Hypothalamus (tissue), 51 donors: Measurements from ENCODE around the gene PLXDC1.
"Not testable (repeated sequence)": the region's sequence is repeated elsewhere in the genome, so short reads cannot be mapped to it uniquely, and the experiment has no call there.

Experiments
- DNase-seq, 51 donors: peaks; one replicate each; lab custom pipeline; 2025; lab: John Stamatoyannopoulos, UW

The PLXDC1 gene

DNA sequence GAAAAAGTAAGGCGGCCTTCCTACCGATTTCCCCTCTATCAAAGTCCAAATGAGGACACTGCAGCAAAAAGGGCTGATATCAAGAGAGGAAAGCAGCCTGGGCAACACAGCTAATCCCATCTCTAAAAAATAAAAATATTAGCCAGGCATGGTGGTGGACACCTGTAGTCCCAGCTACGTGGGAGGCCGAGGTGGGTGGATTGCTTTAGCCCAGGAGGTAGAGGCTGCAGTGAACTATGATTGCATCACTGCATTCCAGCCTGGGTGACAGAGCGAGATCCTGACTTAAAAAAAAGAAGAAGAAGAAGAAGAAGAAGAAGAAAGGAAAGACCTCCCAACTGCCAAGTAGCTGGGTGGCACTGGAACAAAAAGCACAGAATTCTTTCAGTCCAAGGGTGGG, 31.6 kb upstream of the PLXDC1 start:
- DNase-seq = no peak

DNA sequence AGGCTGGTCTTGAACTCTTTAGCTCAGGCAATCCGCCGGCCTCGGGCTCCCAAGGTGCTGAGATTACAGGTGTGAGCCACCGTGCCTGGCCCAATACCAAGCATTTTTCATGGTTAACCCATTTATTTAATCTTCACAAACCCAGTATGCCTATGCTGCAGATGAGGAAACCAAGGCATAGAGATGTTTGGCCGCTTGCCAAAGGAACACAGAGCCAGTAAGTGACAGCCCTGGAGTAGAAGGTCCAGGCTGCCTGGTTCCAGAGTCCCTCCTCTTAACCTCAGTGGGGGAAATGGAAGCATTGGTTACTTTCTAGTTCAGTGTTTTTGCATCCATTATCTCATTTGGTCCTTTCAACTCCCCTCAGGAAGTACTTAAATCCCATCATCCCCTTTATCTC, 29.9 kb upstream of the PLXDC1 start:
- no peak for DNase-seq

DNA sequence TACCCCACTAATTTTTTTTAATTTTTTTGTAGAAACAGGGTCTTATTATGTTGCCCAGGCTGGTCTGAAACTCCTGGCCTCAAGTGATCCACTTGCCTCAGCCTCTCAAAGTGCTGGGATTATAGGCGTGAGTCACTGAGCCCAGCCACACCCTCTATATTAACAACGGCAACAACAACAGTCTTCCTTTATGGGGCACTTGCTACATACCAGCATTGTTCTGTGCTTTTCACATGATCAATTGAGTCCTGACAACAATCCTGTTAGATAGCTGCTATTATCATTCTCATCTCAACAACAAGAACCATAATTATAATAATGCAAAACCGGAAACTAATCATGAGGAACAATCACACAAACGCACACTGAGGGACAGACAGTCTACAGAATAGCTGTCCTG, 27.1 kb upstream of the PLXDC1 start:
- no peak for DNase-seq

DNA sequence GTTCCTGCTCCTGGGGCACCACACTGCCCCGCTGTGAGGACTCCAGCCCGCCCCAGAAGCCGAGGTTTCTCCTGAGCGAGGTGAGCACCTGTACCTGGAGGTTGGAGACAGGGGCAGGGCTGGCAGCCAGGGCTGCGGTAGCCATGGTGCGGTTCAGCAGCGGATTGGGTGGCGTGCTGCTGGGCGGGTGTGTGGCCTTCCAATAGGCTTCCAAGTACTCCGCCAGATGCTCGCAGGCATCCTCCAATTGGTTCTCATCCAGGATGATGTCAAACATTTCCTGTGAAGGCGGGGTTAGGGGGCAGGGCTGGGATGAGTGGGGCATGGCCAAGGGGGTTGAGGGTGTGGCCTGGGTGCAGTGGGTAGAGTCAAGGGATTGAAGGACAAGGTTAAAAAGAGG, 25.8 kb upstream of the PLXDC1 start:
- no peak for DNase-seq

DNA sequence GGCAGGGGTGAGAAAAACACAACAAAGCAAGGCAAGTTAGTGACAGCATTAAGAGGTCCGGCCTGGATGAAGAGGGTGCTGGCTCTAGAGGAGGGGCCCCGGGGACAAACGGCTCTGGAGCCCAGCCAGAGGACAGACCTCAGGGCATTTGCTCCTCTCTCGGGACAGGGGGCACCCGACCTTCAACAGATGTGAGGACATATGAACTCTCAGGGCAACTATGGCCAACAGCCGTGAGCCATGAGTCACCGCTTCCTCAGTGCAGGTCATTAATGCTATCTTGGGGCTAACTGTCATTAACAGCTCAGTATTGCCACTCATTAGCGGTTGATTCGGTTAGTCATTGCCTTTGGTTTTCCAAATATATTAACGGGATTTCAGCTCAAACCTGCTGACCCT, 24.3 kb upstream of the PLXDC1 start:
- DNase-seq = no peak

DNA sequence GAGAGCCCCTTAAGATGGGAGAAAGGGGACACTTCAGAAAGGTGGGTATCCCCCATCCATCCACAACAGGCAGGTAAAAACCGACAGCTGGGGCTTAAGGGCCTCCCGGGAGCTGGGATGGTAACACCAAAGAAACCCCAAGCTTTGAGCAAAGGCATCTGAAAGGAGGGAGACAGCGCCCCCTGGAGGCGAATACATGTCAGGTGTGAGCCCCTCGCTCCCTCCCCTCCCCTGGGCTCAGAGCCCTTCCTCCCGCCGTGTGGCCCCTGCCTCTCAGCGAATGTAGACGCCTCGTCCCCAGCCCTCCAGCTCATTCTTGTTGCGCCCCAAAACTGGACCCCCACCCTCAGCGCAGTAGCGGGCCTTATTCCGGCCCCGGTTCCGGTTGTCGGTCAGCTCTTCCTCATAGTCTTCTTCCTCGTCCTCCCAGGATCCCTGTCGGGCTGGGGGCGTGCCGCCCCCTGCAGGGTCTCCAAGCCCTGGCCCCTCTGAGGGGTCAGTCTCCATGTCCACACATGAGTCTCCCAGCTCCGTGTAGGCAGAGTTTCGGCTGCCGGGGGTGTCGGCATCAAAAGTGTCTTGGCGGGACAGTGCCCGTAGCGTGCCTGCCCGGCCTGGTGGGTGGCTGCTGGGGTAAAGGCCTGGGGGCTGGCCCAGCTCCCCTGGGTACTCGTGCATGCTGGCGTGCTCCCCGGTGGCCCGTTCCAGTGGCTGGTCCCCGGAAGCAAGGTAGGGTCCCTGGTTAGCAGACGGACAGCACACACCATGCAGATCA, 23.7 kb upstream of the PLXDC1 start:
- DNase-seq = peak in 36 of 51 donors; percentile 12 to 76 (median 44)

DNA sequence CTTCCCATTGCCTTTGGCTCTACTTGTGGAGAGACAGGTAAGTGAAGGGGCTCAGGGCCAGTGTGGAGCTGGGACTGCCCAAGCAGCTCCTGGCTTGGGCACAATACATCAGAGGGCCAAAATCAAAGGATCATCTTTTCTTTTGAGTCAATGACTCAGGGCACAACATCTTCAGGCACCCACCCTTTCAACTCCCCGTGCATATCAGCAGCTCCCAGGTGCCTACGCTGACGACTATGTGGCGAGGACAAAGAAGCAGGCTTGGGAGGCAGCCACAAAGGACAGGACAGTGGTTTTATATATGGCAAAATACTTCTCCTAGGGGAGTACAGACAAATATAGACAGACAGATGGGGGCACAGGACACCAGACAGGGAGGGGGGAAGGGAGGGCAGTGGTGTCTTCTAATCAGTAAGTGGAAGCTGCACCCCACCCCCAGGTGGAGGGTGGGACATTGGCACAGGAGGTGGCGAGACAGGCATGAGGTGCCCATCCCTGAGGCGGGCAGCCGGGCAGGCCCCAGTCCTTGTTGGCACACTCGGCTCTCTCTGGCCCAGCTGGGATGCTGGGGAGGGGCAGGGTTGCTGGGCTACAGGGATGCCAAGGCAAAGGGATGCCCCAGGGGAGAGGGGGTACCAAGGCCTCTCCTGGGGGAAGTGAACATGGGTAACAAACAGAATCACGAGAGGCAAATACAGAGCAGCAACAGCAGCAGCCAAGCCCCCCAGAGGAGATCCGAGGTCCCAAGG, 22.3 kb upstream of the PLXDC1 start:
- peak in 2 of 51 donors; percentile 10 to 23 for DNase-seq

DNA sequence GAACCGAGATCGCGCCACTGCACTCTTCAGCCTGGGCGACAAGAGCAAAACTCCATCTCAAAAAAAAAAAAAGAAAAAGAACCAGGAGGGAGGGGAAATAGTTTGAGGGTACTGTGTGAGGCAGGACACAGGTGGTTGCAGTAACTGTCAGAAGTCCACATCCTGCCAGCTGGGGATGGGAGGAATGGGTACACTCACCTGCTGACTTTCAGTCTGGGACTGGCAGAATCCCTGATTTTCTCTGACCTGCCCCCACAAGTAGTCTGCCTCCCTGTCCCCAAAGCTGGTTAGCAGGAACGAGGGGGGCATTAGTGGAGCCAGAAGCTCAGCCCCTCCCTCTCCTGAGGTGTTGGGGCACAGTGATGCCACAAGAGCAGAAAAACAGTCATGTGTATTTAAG, 21.6 kb upstream of the PLXDC1 start:
- no peak for DNase-seq

DNA sequence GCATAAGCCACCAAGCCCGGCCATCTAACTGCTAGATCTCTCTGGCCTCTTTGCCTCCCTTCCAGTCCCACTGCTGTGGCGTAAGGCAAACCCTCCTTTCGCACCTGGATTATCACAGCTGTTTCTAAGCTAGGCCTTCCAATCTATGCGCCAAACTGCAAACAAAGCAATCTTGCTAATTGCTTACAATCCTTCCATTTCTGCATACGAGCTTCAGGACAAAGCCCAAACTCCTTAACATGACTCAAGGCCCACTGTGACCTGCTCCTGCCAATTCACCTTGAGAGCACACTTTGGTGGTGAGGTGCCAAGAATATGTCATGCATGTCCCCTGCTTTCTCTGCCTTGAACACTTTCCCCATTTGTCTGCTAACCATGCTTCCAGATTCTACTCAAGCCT, 20.5 kb upstream of the PLXDC1 start:
- DNase-seq = no peak

DNA sequence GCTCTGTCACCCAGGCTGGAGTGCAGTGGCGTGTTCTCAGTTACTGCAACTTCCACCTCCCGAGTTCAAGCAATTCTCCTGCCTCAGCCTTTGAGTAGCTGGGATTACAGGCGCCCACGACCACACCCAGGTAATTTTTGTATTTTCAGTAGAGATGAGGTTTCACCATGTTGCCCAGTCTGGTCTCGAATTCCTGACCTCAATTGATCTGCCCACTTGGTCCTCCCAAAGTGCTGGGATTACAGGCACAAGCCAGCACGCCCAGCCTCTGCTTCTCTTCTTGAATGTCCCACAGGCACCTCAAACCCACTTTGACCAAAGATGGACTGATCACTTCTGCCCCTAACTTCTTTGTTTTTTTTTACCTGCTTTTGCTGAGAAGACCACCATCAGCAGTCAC, 19.1 kb upstream of the PLXDC1 start:
- no peak for DNase-seq

DNA sequence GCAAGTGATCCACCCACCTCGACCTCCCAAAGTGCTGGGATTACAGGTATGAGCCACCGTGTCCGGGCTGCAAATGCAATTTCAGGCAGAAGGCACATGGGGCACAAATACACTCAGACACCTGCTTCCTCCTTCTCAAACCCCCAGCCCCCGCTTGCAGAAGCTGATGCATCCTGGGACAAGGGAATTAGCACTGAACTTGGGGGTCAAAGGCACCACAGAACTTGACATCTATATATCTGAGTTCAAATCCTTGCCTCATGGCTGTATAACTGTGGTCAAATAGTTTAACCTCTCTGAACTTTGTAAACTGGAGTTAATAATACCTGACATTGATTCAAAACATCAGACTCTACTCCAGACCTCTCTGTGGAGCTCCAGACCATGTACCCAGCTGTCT, 18.7 kb upstream of the PLXDC1 start:
- DNase-seq = no peak

DNA sequence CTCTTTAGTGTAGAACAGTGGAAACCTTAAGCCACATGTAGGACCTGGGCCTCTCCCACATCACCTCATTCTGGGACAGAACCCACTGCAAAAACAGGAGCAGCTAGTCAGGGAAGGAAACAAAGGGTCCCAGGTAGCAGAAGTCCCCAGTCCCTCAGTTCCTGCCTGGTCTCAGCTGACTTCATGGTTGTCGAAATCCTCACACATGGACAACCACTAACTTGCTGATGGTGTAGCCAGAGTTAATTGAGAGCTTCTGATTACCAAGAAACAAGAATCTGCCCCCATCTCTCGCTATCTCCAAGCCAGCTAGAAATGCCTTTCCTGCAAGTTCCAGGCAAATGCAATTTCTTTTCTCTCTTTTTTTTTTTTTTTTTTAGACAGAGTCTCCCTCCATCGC, 18.1 kb upstream of the PLXDC1 start:
- no peak for DNase-seq

DNA sequence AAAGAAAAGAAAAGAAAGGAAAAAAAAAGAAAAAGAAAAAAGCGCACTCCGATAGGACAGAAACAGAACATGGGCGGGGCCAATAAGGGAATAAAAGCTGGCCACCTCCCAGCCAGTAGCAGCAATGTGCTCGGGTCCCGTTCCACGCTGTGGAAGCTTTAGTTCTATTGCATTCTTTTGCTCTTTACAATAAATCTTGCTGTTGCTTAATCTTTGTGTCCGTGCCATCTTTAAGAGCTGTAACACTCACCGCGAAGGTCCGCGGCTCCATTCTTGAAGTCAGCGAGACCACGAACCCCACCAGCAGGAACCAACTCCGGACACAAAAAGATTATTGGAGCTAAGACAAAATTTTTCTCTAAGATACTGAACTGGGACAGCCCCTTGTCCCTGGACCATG, 17.7 kb upstream of the PLXDC1 start:
- no peak for DNase-seq

DNA sequence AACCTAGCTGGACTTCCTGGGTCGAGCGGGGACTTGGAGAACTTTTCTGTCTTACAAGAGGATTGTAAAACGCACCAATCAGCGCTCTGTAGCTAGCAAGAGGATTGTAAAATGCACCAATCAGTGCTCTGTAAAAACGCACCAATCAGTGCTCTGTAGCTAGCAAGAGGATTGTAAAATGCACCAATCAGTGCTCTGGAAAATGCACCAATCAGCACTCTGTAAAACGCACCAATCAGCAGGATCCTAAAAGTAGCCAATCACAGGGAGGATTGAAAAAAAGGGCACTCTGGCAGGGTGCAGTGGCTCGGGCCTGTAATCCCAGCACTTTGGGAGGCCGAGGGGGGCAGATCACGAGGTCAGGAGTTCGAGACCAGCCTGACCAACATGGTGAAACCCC, 17.1 kb upstream of the PLXDC1 start:
- DNase-seq = not testable (repeated sequence)

DNA sequence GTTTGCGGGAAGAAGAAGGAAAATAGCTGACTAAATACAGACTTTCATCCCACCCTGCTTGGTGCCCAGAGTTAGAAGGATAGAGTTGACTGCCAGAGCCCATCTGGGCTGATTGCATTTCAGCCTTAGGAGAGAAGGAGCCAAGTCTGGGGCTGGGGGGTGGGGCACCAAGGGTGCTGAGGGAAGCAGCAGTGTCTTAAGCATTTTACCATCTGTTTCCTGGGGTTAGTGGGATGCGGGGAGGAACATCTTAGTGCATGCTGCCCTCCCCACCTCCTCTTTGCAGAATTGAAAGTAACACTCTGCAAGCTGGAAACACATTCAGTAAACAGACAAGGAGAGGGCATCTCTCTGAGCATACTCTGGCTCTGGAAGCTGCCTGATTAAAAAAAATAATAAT, 16.0 kb upstream of the PLXDC1 start:
- DNase-seq = peak in 11 of 51 donors; percentile 8 to 36 (median 25)

DNA sequence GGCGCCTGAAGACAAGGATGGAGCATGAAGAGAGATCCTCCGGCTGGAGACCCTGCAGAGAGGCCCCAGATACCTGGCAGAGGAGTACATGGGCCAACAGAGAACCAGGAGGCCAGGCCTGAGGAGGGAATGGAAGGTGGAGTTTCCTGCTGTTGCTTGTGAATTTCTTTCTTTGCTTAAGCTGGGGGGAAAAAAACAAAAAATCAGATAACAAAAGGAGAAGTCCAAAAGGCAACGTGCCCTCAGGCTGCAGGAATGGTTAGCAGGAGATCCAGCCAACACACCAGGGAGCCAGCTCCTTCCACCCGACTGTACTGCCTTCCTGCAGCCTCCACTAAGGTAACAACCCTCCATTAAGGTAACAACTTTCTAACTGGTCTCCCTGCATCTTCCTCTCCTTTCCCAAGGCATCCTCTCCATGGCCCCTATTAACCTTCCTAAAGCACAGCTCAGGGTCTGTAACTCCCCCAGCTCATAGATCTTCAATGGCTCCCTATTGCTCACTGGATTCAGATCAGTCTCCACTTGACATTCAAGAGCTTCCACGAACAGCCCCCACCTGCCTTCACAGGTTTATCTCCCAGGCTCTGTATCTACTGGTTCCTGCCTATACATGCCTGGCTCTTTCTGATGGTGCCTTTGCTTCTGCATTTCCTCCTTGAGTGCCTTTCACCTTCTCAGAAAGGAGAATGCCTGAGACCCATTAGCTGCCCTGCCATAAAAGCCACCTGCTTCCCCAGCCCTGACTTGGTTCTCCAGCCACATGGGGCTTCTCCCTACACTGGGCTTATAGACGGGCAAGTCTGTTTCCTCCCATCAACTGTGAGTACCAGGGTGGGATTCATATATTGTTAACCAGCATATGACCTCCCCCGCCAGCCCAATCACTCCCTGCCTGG, 15.2 kb upstream of the PLXDC1 start:
- no peak for DNase-seq

DNA sequence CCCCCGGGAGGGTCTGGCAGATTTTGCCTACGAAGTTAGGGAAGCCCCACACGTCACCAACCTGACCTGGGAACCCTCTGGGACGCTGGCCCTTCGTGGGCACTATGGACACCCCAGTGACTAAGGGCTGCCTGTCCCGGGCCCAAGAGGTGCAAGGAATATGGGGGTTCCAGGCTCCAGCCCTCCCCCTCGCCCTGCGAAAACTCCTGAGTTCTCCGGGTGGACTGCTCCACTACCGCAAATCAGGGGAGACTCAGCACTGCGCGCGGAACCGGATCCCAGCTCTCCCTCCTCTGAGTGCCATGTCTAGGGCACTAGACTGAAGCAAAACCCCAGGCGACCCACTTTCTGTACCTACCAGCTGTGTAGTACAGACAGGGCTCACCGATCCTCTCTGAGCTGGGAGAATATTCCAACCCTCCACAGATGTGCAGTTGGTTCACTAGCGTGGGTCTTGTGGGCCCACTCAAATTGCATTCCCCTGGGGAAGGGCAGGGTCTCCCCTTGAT, 14.5 kb upstream of the PLXDC1 start, which contains the start of gene ARL5C:
Gene ARL5C (minus strand): TSS at position 321 of the 509 bp plus-strand sequence. CDS start 401 bp downstream, outside the sequence.
- DNase-seq = no peak

DNA sequence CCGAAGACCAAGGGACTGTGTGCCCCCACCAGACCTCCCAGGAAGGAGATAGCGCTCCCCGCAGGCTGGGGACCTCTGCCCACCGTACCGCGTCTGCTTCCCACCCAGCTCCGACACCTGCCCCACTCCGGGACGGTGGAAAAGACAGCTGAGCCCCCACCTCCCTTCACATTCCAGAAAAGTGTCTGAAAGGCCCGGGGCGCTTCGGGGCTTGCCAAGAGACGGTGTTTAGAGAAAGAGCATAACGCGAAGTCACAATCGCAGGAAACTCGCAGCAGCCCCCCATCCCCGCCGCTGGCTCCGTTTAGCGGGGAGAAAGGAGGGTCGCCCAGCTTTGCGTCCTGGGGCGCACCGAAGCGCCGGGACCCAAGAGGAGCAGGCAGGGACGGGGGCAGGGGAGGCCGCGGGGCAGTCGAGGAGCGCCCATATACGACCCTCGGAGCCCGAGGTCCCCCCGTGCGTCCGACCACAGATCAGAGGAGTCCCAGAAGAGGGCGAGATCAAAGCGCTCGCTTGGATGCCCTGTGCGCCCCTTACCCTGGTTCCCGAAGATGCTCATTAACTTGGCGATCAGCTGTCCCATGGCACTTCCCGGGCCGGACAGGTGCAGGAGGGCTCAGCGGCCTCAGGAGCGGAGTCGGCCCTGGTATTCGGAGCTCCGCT, 13.9 kb upstream of the PLXDC1 start:
- no peak for DNase-seq

DNA sequence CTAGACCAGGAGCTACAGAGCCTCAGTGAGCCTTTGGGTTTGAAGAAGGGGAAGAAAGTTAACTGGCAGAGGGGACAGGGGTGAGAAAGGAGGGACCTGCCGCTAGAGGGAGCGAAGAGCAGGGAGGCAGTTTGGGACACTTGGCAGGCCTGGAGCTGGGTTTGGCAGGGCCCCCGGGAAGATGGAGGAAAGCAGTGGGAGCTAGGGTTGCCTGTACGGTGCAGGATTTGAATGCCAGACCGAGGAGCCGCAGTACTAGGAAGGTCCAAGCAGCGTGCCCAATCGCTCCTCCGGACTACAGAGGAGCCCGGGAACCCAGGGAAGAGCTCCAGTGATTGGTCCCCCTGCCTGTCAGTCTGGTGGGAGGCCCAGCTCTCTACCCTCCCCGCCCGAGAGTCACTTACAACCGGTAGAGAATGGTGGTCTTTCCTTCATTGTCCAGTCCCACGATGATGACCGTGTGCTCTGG, 13.3 kb upstream of the PLXDC1 start:
- peak in 42 of 51 donors; percentile 14 to 81 (median 58) for DNase-seq

DNA sequence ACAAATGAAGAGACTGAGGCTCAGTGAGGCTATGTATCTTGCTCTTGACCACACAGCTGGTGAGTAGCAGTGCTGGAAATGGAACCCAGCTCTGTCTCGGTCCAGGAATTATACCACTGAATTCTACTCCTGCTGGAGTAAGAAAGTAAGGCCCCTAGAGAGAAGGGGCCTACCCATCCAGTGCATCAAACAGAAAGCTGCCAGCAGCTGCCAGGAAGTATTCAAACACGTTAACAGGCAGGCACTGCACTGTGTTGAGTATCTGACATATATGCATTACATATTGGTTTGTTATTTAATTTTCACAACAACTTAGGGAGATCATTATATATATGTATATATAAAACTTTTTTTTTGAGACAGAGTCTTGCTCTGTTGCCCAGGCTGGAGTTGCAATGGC, 10.5 kb upstream of the PLXDC1 start:
- DNase-seq = no peak
